GM19238 (cell line): Measurements from ENCODE around the gene MMP23B.
A peak's percentile ranks its signal among the peaks of the same experiment; 100 is the strongest.

Experiments used
- DNase-seq: peaks from one replicate; pipeline ENCODE4 v3.0.0; 2011; ENCODE audit warnings: low spot score; ENCODE audit not compliant: insufficient read length

MMP23B gene

GRCh38 chr1:1619917-1620361 is 12.0 kb upstream of the MMP23B start:
- DNase-seq = no peak

- no peak for DNase-seq
Observed at GRCh38 chr1:1620433-1621139, 11.4 kb upstream of the MMP23B start.

GRCh38 chr1:1621173-1622009 is 10.6 kb upstream of the MMP23B start:
- no peak for DNase-seq

- no peak for DNase-seq
Observed at GRCh38 chr1:1622010-1622787, 9.8 kb upstream of the MMP23B start.

- no peak for DNase-seq
Observed at GRCh38 chr1:1622788-1623094, 9.2 kb upstream of the MMP23B start.

- DNase-seq = no peak
Observed at GRCh38 chr1:1623181-1623630, 8.8 kb upstream of the MMP23B start.

GRCh38 chr1:1623631-1624442 is 8.1 kb upstream of the MMP23B start:
- DNase-seq = no peak

- no peak for DNase-seq
Observed at GRCh38 chr1:1624443-1625403, 7.2 kb upstream of the MMP23B start.

GRCh38 chr1:1625404-1625775 is 6.6 kb upstream of the MMP23B start:
- DNase-seq = no peak

- DNase-seq = no peak
Observed at GRCh38 chr1:1625824-1626206, 6.2 kb upstream of the MMP23B start.

GRCh38 chr1:1626207-1627141 is 5.5 kb upstream of the MMP23B start:
- DNase-seq = no peak

GRCh38 chr1:1627261-1627828 is 4.6 kb upstream of the MMP23B start:
- DNase-seq = no peak

- no peak for DNase-seq
Observed at GRCh38 chr1:1627829-1628753, 3.9 kb upstream of the MMP23B start.

- no peak for DNase-seq
Observed at GRCh38 chr1:1628754-1629429, 3.1 kb upstream of the MMP23B start.

- DNase-seq = peak; percentile 72
Observed at GRCh38 chr1:1629430-1630190, 2.4 kb upstream of the MMP23B start.
